Measurements from ENCODE around the gene TRPC6.

Gene TRPC6

DNA sequence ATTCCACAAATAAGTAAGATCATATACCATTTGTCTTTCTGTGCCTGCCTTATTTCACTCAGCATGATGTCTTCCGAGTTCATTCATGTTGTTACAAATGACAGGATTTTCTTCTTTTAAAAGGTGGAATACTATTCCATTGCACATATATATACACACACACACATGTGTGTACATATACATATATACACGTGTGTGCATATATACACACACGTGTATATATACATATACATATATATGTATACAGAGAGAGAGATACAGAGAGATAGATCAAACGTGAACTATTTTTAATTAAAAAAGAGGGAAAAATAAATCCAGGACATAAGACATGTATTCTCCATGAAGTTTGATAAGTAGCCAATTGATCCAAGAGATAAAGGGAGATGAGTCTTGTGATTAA, 108.1 kb downstream of the TRPC6 start:
- no peak for TF ChIP-seq EZH2phosphoT487 (conservative IDR thresholded peaks at IDR 0.05; ENCODE audit: low read length)
- TF ChIP-seq, protein P1, sequence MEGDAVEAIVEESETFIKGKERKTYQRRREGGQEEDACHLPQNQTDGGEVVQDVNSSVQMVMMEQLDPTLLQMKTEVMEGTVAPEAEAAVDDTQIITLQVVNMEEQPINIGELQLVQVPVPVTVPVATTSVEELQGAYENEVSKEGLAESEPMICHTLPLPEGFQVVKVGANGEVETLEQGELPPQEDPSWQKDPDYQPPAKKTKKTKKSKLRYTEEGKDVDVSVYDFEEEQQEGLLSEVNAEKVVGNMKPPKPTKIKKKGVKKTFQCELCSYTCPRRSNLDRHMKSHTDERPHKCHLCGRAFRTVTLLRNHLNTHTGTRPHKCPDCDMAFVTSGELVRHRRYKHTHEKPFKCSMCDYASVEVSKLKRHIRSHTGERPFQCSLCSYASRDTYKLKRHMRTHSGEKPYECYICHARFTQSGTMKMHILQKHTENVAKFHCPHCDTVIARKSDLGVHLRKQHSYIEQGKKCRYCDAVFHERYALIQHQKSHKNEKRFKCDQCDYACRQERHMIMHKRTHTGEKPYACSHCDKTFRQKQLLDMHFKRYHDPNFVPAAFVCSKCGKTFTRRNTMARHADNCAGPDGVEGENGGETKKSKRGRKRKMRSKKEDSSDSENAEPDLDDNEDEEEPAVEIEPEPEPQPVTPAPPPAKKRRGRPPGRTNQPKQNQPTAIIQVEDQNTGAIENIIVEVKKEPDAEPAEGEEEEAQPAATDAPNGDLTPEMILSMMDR (IDR thresholded peaks at IDR 0.05; ENCODE audit: insufficient read depth, low read length, poor library complexity, severe bottlenecking), result no peak
- no peaks in the 10 kb centered on the region for H3F3A ChIP-seq (ENCODE audit: insufficient read depth)
- no peaks in the 10 kb centered on the region for H3K79me2 ChIP-seq (ENCODE audit: insufficient read depth, low read length)
- H2AFZ ChIP-seq (ENCODE audit: low read depth, low read length, severe bottlenecking), result no peak overlapping the region
- no peak overlapping the region for H3K27ac ChIP-seq (ENCODE audit: low read depth, low read length)
- no peaks in the 10 kb centered on the region for H3K27me3 ChIP-seq (ENCODE audit: low read length)
- no peaks in the 10 kb centered on the region for H3K9me3 ChIP-seq (ENCODE audit: insufficient read depth, low read length)
- H3K9ac ChIP-seq (ENCODE audit: low read length), result no peak overlapping the region
- no peaks in the 10 kb centered on the region for H4K20me1 ChIP-seq (ENCODE audit: low read depth, low read length)
- no peak overlapping the region for H3K4me2 ChIP-seq (ENCODE audit: low read depth, low read length, poor library complexity, severe bottlenecking)
- no peaks in the 10 kb centered on the region for H3K36me3 ChIP-seq (ENCODE audit: low read length)
- no peak overlapping the region for H3K4me3 ChIP-seq (ENCODE audit: insufficient read depth, low read length, poor library complexity, severe bottlenecking)
- H3K9me2 ChIP-seq (replicated peaks; ENCODE audit: insufficient read depth, low read length), result no peaks in the 10 kb centered on the region

DNA sequence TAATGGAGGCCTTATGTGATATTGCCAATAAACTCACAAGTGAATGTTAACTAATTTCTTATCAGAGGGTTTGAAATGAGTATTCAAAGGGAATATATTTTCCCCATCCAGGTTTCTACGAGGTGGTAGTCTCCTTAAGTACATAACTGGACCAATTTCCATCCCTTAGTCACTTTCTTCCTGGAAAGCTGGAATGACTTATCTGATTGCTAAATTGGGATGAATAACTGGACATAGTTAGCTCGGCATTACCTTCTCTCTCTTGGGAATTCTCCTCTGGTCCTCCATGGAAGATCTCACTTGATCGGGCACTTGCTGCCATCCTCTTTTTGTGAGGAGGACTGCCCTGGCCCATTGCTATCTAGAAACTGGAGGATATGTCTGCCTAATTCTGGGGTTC, 109.1 kb downstream of the TRPC6 start:
- H4K20me1 ChIP-seq (ENCODE audit: low read depth, low read length), result no peaks in the 10 kb centered on the region
- H2AFZ ChIP-seq (ENCODE audit: low read depth, low read length, severe bottlenecking), result no peak overlapping the region
- H3K36me3 ChIP-seq (ENCODE audit: low read length), result no peaks in the 10 kb centered on the region
- no peaks in the 10 kb centered on the region for H3K9me3 ChIP-seq (ENCODE audit: insufficient read depth, low read length)
- H3K9ac ChIP-seq (ENCODE audit: low read length), result no peak overlapping the region
- no peak for TF ChIP-seq EZH2phosphoT487 (conservative IDR thresholded peaks at IDR 0.05; ENCODE audit: low read length)
- TF ChIP-seq, protein P1 (IDR thresholded peaks at IDR 0.05; ENCODE audit: insufficient read depth, low read length, poor library complexity, severe bottlenecking), result no peak
- no peak overlapping the region for H3K4me3 ChIP-seq (ENCODE audit: insufficient read depth, low read length, poor library complexity, severe bottlenecking)
- no peaks in the 10 kb centered on the region for H3K9me2 ChIP-seq (replicated peaks; ENCODE audit: insufficient read depth, low read length)
- H3K27me3 ChIP-seq (ENCODE audit: low read length), result no peaks in the 10 kb centered on the region
- no peaks in the 10 kb centered on the region for H3K79me2 ChIP-seq (ENCODE audit: insufficient read depth, low read length)
- H3K27ac ChIP-seq (ENCODE audit: low read depth, low read length), result no peak overlapping the region
- no peak overlapping the region for H3K4me2 ChIP-seq (ENCODE audit: low read depth, low read length, poor library complexity, severe bottlenecking)
- H3F3A ChIP-seq (ENCODE audit: insufficient read depth), result no peaks in the 10 kb centered on the region

DNA sequence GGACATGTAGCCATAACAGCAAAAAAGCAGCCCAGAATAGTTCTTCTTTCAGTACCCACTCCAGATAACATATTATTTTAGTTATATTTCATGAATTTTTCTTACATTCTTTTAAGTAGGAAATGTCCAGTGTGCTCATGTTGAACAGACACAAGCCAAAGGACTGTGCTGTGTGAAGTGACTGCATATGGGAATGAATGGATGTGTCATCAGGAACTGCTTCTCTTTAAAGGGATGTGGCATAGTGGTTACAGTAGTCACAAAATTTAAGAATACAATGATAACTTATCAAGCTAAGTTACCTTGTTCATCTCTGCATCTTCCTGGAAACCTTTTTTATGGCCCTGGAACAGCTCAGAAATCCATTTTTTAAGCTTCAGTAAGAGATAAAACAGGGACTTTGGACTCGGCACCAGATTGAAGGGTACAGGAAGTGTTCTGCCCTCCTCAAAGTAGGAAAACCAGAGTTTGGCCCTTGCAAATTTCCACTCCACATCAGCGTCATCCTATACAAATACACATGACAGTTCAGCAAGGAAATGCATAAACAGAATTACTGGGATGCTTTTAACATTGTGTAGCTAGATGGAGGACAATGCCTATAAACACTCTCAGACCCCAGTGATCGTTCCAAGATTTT, 112.8 kb downstream of the TRPC6 start:
- Histone ChIP-seq H3K9me2 (replicated peaks; ENCODE audit: insufficient read depth, low read length) (no peaks in the 10 kb centered on the region), H3K4me2 (ENCODE audit: low read depth, low read length, poor library complexity, severe bottlenecking) (no peak overlapping the region), H3K79me2 (ENCODE audit: insufficient read depth, low read length) (no peaks in the 10 kb centered on the region), H3F3A (ENCODE audit: insufficient read depth) (no peaks in the 10 kb centered on the region), H3K4me3 (ENCODE audit: insufficient read depth, low read length, poor library complexity, severe bottlenecking) (no peak overlapping the region), H3K27ac (ENCODE audit: low read depth, low read length) (no peak overlapping the region), H3K9me3 (ENCODE audit: insufficient read depth, low read length) (no peaks in the 10 kb centered on the region), H2AFZ (ENCODE audit: low read depth, low read length, severe bottlenecking) (no peak overlapping the region), H3K27me3 (ENCODE audit: low read length) (no peaks in the 10 kb centered on the region), H3K9ac (ENCODE audit: low read length) (no peak overlapping the region), H3K36me3 (ENCODE audit: low read length) (no peaks in the 10 kb centered on the region), H4K20me1 (ENCODE audit: low read depth, low read length) (no peaks in the 10 kb centered on the region)
- TF ChIP-seq, protein P1 (IDR thresholded peaks at IDR 0.05; ENCODE audit: insufficient read depth, low read length, poor library complexity, severe bottlenecking), result no peak
- no peak for TF ChIP-seq EZH2phosphoT487 (conservative IDR thresholded peaks at IDR 0.05; ENCODE audit: low read length)
